Measurements from ENCODE around the gene ADARB2.

- TF ChIP-seq CTCF (IDR thresholded peaks at IDR 0.05): no peak
- TF ChIP-seq EP300 (IDR thresholded peaks at IDR 0.05): no peak
- TF ChIP-seq POLR2A (IDR thresholded peaks at IDR 0.05; ENCODE audit: low read depth): no peak
- no peak for TF ChIP-seq POLR2AphosphoS5 (IDR thresholded peaks at IDR 0.05)
These were observed 360.1 kb downstream of the ADARB2 start for GRCh38 chr10:1377231-1377630.

Measured in esophagus muscularis mucosa (tissue), 4 donors.